22Rv1 (cell line): ENCODE measurements around the gene ASF1B.

Source experiments
- CTCF ChIP-seq: fragments of 450-650 bp; IDR thresholded peaks from 2 replicates; pipeline ENCODE4 v1.5.1; 2017; ENCODE audit warnings: mild to moderate bottlenecking
- ZFX ChIP-seq: fragments of 450-650 bp; IDR thresholded peaks from 2 replicates; pipeline ENCODE4 v1.6.1; 2017; ENCODE audit warnings: antibody characterized with exemption, borderline replicate concordance

- TF ChIP-seq CTCF = peak; percentile 73
- no peak for TF ChIP-seq ZFX
Observed at GRCh38 chr19:14147797-14148605, 11.6 kb upstream of the ASF1B start.
